ENCODE results near the gene ERC2. TPM values are rescaled to one million over a fixed set of nuclear protein-coding genes. Genes with fewer than 3 reads are reported as not detected.

ERC2 gene
- total RNA-seq, 2 experiments from 2014 or later: not detected

GRCh38 chr3:55907616-55908015 lies 560.7 kb downstream of the ERC2 start:
- Histone ChIP-seq H3K4me1 (ENCODE audit: insufficient read depth, low read length, poor library complexity, severe bottlenecking) (no peaks in the 10 kb centered on the region), H4K20me1 (ENCODE audit: insufficient read depth, low read length) (no peaks in the 10 kb centered on the region), H3K36me3 (ENCODE audit: insufficient read depth, low read length) (no peaks in the 10 kb centered on the region), H3K9me3 (ENCODE audit: low read length) (no peaks in the 10 kb centered on the region), H3K4me2 (ENCODE audit: low read length) (no peak overlapping the region), H3K9me2 (ENCODE audit: insufficient read depth, low read length) (no peaks in the 10 kb centered on the region), H3K79me2 (ENCODE audit: insufficient read depth, low read depth, low read length) (no peaks in the 10 kb centered on the region), H3K4me3 (ENCODE audit: low read depth, low read length, poor library complexity, severe bottlenecking) (no peak overlapping the region), H3K27ac (ENCODE audit: low read depth, low read length, poor library complexity, severe bottlenecking) (no peak overlapping the region), H2AFZ (ENCODE audit: low read length) (no peak overlapping the region)
- DNase-seq (ENCODE audit: low spot score): no peak
- BruUV-seq (replicated peaks): no TSS peak
- ChIA-PET CTCF (ENCODE audit: unreplicated experiment) (no interaction called here), POLR2A (interaction anchor here (0.5 kb wide), 1 partner anchor 10 kb away, joined by 3 read pairs; no protein-coding TSS in a partner anchor)
- intact Hi-C loops (cut with micrococcal nuclease; ENCODE audit: unreplicated experiment): loop anchor here (10.0 kb wide), 1 partner anchor 343 kb away; no protein-coding TSS in a partner anchor
- TF ChIP-seq, protein P1, sequence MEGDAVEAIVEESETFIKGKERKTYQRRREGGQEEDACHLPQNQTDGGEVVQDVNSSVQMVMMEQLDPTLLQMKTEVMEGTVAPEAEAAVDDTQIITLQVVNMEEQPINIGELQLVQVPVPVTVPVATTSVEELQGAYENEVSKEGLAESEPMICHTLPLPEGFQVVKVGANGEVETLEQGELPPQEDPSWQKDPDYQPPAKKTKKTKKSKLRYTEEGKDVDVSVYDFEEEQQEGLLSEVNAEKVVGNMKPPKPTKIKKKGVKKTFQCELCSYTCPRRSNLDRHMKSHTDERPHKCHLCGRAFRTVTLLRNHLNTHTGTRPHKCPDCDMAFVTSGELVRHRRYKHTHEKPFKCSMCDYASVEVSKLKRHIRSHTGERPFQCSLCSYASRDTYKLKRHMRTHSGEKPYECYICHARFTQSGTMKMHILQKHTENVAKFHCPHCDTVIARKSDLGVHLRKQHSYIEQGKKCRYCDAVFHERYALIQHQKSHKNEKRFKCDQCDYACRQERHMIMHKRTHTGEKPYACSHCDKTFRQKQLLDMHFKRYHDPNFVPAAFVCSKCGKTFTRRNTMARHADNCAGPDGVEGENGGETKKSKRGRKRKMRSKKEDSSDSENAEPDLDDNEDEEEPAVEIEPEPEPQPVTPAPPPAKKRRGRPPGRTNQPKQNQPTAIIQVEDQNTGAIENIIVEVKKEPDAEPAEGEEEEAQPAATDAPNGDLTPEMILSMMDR (conservative IDR thresholded peaks at IDR 0.05; ENCODE audit: low read length): no peak
- TF ChIP-seq EZH2phosphoT487 (IDR thresholded peaks at IDR 0.05; ENCODE audit: borderline replicate concordance, low read depth, low read length): no peak

DNA sequence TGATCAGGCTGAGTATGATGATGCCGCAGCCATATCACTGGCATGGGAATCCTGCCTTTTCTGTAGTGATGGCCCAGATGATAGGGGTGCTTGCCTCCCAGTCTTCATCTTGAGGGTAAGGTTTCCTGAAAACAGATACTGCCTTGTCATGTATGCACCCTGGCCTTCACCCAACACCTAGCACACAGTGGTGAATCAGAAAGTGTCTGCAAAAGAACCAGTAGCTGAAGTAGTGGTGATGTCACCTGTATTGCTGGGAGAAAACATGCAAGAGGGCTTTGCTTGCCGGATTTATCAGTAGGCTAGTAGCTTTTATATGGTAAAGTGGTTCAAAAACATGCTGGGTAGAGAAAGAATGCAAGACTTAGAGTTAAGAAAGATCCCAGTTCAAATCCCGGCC lies 561.4 kb downstream of the ERC2 start:
- no peaks in the 10 kb centered on the region for H3K79me2 ChIP-seq (ENCODE audit: insufficient read depth, low read depth, low read length)
- no peaks in the 10 kb centered on the region for H3K9me3 ChIP-seq (ENCODE audit: low read length)
- POLR2A ChIA-PET: no interaction called here
- H3K36me3 ChIP-seq (ENCODE audit: insufficient read depth, low read length): no peaks in the 10 kb centered on the region
- H3K4me2 ChIP-seq (ENCODE audit: low read length): no peak overlapping the region
- H4K20me1 ChIP-seq (ENCODE audit: insufficient read depth, low read length): no peaks in the 10 kb centered on the region
- CTCF ChIA-PET (ENCODE audit: unreplicated experiment): no interaction called here
- H3K4me1 ChIP-seq (ENCODE audit: insufficient read depth, low read length, poor library complexity, severe bottlenecking): no peaks in the 10 kb centered on the region
- no TSS peak for BruUV-seq (replicated peaks)
- TF ChIP-seq EZH2phosphoT487 (IDR thresholded peaks at IDR 0.05; ENCODE audit: borderline replicate concordance, low read depth, low read length): no peak
- TF ChIP-seq, protein P1 (conservative IDR thresholded peaks at IDR 0.05; ENCODE audit: low read length): no peak
- H2AFZ ChIP-seq (ENCODE audit: low read length): no peak overlapping the region
- no peak for DNase-seq (ENCODE audit: low spot score)
- no peak overlapping the region for H3K27ac ChIP-seq (ENCODE audit: low read depth, low read length, poor library complexity, severe bottlenecking)
- H3K9me2 ChIP-seq (ENCODE audit: insufficient read depth, low read length): no peaks in the 10 kb centered on the region
- no peak overlapping the region for H3K4me3 ChIP-seq (ENCODE audit: low read depth, low read length, poor library complexity, severe bottlenecking)
- intact Hi-C loops (cut with micrococcal nuclease; ENCODE audit: unreplicated experiment): loop anchor here (10.0 kb wide), 1 partner anchor 342 kb away; no protein-coding TSS in a partner anchor

DNA sequence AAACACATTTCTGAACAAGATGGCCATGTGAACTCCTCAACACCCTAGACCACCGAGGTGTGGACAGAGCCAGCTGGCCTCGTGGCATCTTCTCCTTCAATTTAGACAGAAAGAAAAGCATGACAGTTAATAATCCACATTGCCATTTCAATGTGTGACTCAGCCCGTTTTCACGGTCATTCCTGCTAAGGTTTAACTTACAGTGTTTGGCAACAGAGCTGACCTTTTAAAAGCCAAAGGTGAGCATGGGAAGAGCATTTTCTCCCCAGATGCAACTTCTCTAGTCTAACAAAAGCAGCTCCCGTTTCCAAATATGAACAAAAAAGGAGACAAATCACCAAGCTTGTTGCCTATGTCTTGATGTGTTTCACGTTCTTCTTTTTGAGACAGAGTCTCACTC lies 563.6 kb downstream of the ERC2 start:
- intact Hi-C loops (cut with micrococcal nuclease; ENCODE audit: unreplicated experiment): loop anchor here (10.0 kb wide), 1 partner anchor 340 kb away; no protein-coding TSS in a partner anchor
- BruUV-seq (replicated peaks): no TSS peak
- Histone ChIP-seq H3K79me2 (ENCODE audit: insufficient read depth, low read depth, low read length) (no peaks in the 10 kb centered on the region), H3K4me3 (ENCODE audit: low read depth, low read length, poor library complexity, severe bottlenecking) (no peak overlapping the region), H3K36me3 (ENCODE audit: insufficient read depth, low read length) (no peaks in the 10 kb centered on the region), H4K20me1 (ENCODE audit: insufficient read depth, low read length) (no peaks in the 10 kb centered on the region), H2AFZ (ENCODE audit: low read length) (no peak overlapping the region), H3K9me2 (ENCODE audit: insufficient read depth, low read length) (no peaks in the 10 kb centered on the region), H3K9me3 (ENCODE audit: low read length) (no peaks in the 10 kb centered on the region), H3K27ac (ENCODE audit: low read depth, low read length, poor library complexity, severe bottlenecking) (no peak overlapping the region), H3K4me2 (ENCODE audit: low read length) (no peak overlapping the region), H3K4me1 (ENCODE audit: insufficient read depth, low read length, poor library complexity, severe bottlenecking) (no peaks in the 10 kb centered on the region)
- TF ChIP-seq EZH2phosphoT487 (IDR thresholded peaks at IDR 0.05; ENCODE audit: borderline replicate concordance, low read depth, low read length): no peak
- TF ChIP-seq, protein P1 (conservative IDR thresholded peaks at IDR 0.05; ENCODE audit: low read length): no peak
- ChIA-PET POLR2A (interaction anchor here (0.6 kb wide), 1 partner anchor 370 kb away, joined by 3 read pairs; no protein-coding TSS in a partner anchor), CTCF (ENCODE audit: unreplicated experiment) (no interaction called here)
- DNase-seq (ENCODE audit: low spot score): no peak

All from OCI-LY7 (cell line).